ENCODE measurements around the gene TMED5. TPM values are rescaled to one million over a fixed set of nuclear protein-coding genes. Genes with fewer than 3 reads are reported as not detected.

TMED5 gene
- polyA plus RNA-seq, 3 donors = 30.0 to 75.8 (median 62.8) TPM

DNA sequence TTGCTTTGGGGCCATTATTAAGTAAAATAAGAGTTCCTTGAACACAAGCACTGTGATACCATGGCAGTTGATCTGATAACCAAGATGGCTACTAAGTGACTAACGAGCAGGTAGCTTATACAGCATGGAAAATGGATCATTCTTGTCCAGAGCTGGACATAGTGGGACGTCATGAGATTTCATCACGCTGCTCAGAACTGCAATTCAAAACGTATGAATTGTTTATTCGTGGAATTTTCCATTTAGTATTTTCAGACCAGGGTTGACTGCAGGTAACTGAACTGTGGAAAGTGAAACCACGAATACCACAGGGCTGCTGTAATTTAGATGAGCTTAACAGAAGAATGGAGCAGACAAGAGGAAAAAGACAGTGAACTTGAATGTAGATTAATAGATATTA is 39.2 kb upstream of the TMED5 start:
- Histone ChIP-seq H3K27ac (ENCODE audit: low read depth in 1 of 2, low read length in 2 of 2) (no peak overlapping the region), H3K9me3 (replicated peaks in 1 of 2; ENCODE audit: control insufficient read depth in 1 of 2, insufficient read depth in 1 of 2, low read length in 2 of 2) (no peaks in the 10 kb centered on the region), H4K20me1 (ENCODE audit: insufficient read depth, low read length) (no peaks in the 10 kb centered on the region), H3K4me1 (ENCODE audit: control insufficient read depth in 1 of 2, insufficient read depth in 2 of 2, low read length in 2 of 2) (no peaks in the 10 kb centered on the region), H3K9ac (ENCODE audit: insufficient read depth, low read length, poor library complexity, severe bottlenecking) (no peak overlapping the region), H3K36me3 (replicated peaks in 1 of 2; ENCODE audit: control insufficient read depth in 1 of 2, insufficient read depth in 2 of 2, low read length in 2 of 2) (peaks cover 54 to 86% of the 10 kb centered on the region in 2 donors), H3K4me3 (replicated peaks in 1 of 3; ENCODE audit: low read depth in 2 of 3, low read length in 3 of 3) (no peak overlapping the region), H3K4me2 (replicated peaks; ENCODE audit: extremely low read depth, low read length, poor library complexity, severe bottlenecking) (no peak overlapping the region), H3K79me2 (ENCODE audit: insufficient read depth, low read length) (no peaks in the 10 kb centered on the region), H2AFZ (ENCODE audit: insufficient read depth, low read depth, low read length, poor library complexity, severe bottlenecking) (no peak overlapping the region), H3K27me3 (ENCODE audit: control insufficient read depth in 2 of 2, insufficient read depth in 2 of 2, low read length in 2 of 2) (no peaks in the 10 kb centered on the region)
- Mint-ChIP-seq H3K36me3 (peaks cover 49 to 77% of the 10 kb centered on the region in 2 donors), H3K27ac (no peak overlapping the region), H3K9me3 (peaks cover 0 to 2% (median 0%) of the 10 kb centered on the region in 7 donors), H3K4me1 (no peaks in the 10 kb centered on the region), H3K4me3 (no peak overlapping the region), H3K27me3 (ENCODE audit: low read depth in 3 of 3) (peaks cover 0 to 1% (median 0%) of the 10 kb centered on the region in 3 donors)
- intact Hi-C loops (cut with micrococcal nuclease) = no loop called here
- TF ChIP-seq, protein P1, sequence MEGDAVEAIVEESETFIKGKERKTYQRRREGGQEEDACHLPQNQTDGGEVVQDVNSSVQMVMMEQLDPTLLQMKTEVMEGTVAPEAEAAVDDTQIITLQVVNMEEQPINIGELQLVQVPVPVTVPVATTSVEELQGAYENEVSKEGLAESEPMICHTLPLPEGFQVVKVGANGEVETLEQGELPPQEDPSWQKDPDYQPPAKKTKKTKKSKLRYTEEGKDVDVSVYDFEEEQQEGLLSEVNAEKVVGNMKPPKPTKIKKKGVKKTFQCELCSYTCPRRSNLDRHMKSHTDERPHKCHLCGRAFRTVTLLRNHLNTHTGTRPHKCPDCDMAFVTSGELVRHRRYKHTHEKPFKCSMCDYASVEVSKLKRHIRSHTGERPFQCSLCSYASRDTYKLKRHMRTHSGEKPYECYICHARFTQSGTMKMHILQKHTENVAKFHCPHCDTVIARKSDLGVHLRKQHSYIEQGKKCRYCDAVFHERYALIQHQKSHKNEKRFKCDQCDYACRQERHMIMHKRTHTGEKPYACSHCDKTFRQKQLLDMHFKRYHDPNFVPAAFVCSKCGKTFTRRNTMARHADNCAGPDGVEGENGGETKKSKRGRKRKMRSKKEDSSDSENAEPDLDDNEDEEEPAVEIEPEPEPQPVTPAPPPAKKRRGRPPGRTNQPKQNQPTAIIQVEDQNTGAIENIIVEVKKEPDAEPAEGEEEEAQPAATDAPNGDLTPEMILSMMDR (IDR thresholded peaks at IDR 0.05) = no peak
- WGBS (ENCODE audit: insufficient coverage) = 37% methylated on average over 5 of the region's 6 CpGs
- no peak for DNase-seq

DNA sequence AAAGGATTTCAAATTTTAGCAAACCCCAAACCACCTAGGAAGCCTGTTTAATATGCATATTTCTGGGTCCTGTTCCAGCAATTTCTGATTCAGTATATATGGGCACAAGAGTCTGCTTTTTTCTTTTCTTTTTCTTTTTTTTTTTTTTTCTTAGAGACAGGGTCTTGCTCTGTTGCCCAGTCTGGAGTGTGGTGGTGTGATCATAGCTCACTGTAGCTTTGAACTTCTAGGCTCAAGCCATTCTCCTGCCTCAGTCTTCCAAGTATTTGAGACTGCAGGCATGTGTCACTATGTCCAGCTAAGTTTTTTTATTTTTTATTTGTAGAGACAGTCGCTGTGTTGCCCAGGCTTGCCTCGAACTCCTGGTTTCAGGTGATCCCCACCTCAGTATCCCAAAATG is 35.1 kb upstream of the TMED5 start:
- Histone ChIP-seq H3K27me3 (ENCODE audit: control insufficient read depth in 2 of 2, insufficient read depth in 2 of 2, low read length in 2 of 2) (no peaks in the 10 kb centered on the region), H3K36me3 (replicated peaks in 1 of 2; ENCODE audit: control insufficient read depth in 1 of 2, insufficient read depth in 2 of 2, low read length in 2 of 2) (peaks cover 42 to 67% of the 10 kb centered on the region in 2 donors), H3K9me3 (replicated peaks in 1 of 2; ENCODE audit: control insufficient read depth in 1 of 2, insufficient read depth in 1 of 2, low read length in 2 of 2) (no peaks in the 10 kb centered on the region), H3K4me1 (ENCODE audit: control insufficient read depth in 1 of 2, insufficient read depth in 2 of 2, low read length in 2 of 2) (no peaks in the 10 kb centered on the region), H2AFZ (ENCODE audit: insufficient read depth, low read depth, low read length, poor library complexity, severe bottlenecking) (no peak overlapping the region), H3K9ac (ENCODE audit: insufficient read depth, low read length, poor library complexity, severe bottlenecking) (no peak overlapping the region), H3K4me2 (replicated peaks; ENCODE audit: extremely low read depth, low read length, poor library complexity, severe bottlenecking) (no peak overlapping the region), H3K27ac (ENCODE audit: low read depth in 1 of 2, low read length in 2 of 2) (no peak overlapping the region), H3K79me2 (ENCODE audit: insufficient read depth, low read length) (no peaks in the 10 kb centered on the region), H3K4me3 (replicated peaks in 1 of 3; ENCODE audit: low read depth in 2 of 3, low read length in 3 of 3) (no peak overlapping the region), H4K20me1 (ENCODE audit: insufficient read depth, low read length) (no peaks in the 10 kb centered on the region)
- Mint-ChIP-seq H3K4me1 (no peaks in the 10 kb centered on the region), H3K27me3 (ENCODE audit: low read depth in 3 of 3) (no peaks in the 10 kb centered on the region), H3K4me3 (no peak overlapping the region), H3K9me3 (no peaks in the 10 kb centered on the region), H3K27ac (peak overlapping the region in 1 of 7 donors; percentile 25), H3K36me3 (peaks cover 47 to 65% of the 10 kb centered on the region in 2 donors)
- intact Hi-C loops (cut with micrococcal nuclease) = no loop called here
- TF ChIP-seq, protein P1 (IDR thresholded peaks at IDR 0.05) = no peak
- no CpG with 5 or more reads among the region's 2 CpGs for WGBS (ENCODE audit: insufficient coverage)
- no peak for DNase-seq
